Left cardiac atrium (tissue), 4 donors: ENCODE results near the gene B3GNT5. TPM values are rescaled to one million over a fixed set of nuclear protein-coding genes. Genes with fewer than 3 reads are reported as not detected.
A peak's percentile ranks its signal among the peaks of the same experiment; 100 is the strongest.

ENCODE experiments used
- ATAC-seq, 2 donors: fragments of 200-7000 bp; cut with Tn5 transposase; one replicate each; pipeline ENCODE4 v1.9.1; 2020; ENCODE audit warnings: mild to moderate bottlenecking in 2 of 2, moderate library complexity in 2 of 2
- DNase-seq: peaks from one replicate; pipeline ENCODE4 v3.0.0-alpha.2; 2020
- intact Hi-C, 2 donors: fragments of 100-400 bp; cut with DNase I; formaldehyde crosslinking; loops; one replicate each; pipeline versions ENCODE4 v1.14.1 to v1.15.1; 2022 to 2023
- long read RNA-seq: library from polyadenylated mRNA; unstranded; transcript quantifications from one replicate; pipeline ENCODE4 v2.0.0, GENCODE V29; 2021
- total RNA-seq, 2 donors: library from RNA; stranded (reverse); fragmentation: NEBNext Ultra II Directional; extraction: Animal tissue kit (Norgen Biotek cat#: 25700); gene quantifications; one replicate each; pipeline ENCODE4 v1.2.1, GENCODE V29; 2021
- donor health status: DM: no; HTN: yes; CAD: no.
- donor health status: DM: no; HTN: yes; CAD: no; lungs with severe emphysema.
- donor health status: DM: yes; HTN: yes; CAD: no.
- donor health status: Dilated cardiomyopathy.

Gene B3GNT5
- total RNA-seq, result 1 to 10 TPM; 2.6 to 5.2 TPM
- long read RNA-seq, full-length matches to known transcripts, result 3 of 8 reads
- long read RNA-seq, partial matches to known transcripts, result 0 of 8 reads
- long read RNA-seq, other reads (novel, unspliced or antisense), result 5 of 8 reads

- intact Hi-C loops, result no loop called here
- peak; percentile 36 to 67 for ATAC-seq
- peak; percentile 65 for DNase-seq
These were observed at the start of gene B3GNT5 for GRCh38 chr3:183252973-183253527. Gene B3GNT5, plus strand, starts transcription at chr3:183253253. Its CDS starts 16,546 bp downstream, at chr3:183269799.

DNA sequence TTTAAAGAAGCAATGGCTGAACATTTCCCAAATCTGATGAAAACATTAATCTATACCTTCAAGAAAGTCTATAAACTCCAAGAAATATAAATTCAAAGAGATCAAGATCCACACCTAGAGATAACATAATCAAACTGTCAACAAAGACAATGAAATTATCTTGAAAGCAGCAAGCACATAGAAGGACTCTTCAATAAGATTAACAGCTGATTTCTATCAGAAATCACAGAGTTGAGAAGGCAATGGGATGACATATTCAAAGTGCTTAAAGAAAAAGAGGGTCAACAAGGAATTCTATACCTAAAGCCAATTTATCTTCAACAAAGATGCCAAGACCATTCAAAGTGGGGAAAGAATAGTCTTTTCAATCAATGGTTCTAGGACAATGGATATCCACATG lies 49.4 kb upstream of the B3GNT5 start:
- no peak for DNase-seq
- intact Hi-C loops, result no loop called here
- ATAC-seq, result no peak

DNA sequence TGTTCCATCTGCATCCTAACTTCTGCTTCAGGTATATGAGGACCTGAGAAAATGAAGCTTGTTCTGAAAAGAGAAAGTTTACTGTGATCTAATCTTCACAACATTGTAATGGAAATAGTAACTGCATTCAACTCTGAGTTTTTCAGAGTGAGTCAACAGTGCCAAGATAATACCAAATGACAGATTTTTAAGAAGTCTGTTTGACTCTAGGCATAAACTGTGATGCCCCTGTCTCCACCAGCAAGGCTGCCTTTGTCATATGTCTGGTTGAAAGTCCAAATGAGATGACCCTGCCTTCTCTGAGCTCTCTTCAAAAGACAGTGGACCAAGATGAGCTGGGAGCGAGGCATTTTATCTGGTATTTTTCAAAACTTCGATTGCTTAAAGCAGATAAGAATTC lies 44.8 kb upstream of the B3GNT5 start:
- no peak for DNase-seq
- no peak for ATAC-seq
- intact Hi-C loops, result no loop called here

DNA sequence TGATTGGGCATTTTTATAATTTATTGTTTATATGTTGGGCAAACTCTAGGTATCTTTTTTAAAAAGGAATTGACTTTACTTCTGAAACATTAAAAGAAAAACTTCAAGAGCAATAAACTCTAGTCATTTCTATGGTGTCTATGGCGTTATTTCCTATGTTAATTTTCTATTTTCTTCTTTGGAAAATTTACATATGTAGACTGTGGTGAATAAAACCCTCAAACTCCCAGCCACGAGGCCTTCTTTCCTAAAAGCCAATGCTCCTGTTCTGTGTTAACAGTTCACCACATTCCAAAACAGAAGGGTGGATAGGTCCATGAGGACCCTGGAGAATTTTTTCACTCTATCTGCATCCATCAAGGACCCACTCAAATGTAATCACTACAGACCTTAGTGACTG lies 44.3 kb upstream of the B3GNT5 start:
- intact Hi-C loops, result no loop called here
- ATAC-seq, result no peak
- DNase-seq, result no peak

- no peak for DNase-seq
- intact Hi-C loops, result no loop called here
- ATAC-seq, result peak in 1 of 2 donors; percentile 24
These were observed 42.7 kb upstream of the B3GNT5 start for GRCh38 chr3:183210341-183210740.

DNA sequence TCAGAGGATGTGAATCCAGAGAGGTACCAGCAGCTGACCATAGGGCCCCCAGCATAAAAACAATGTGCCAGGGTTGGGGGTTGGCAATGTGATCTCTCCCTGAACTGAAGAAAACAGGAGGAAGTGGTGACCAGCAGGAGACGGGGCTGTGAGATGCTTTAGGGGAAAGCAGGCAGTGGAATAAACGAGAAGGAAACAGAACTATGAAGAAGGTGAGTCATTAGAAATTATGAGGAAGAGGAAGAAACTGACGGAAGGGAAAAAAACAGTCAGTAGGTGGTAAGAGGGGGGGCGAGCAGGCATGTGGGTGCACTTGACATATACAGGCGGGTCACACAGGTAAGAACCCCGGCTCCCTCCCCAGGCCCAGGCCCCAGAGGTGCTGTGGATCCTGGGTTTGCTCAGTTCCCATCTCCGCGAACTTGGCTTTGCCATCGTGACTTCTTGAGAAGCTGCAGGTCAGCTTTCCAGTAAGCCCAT lies 42.2 kb upstream of the B3GNT5 start:
- DNase-seq (no peak), ATAC-seq (peak; percentile 47 to 66)
- intact Hi-C loops, result no loop called here

DNA sequence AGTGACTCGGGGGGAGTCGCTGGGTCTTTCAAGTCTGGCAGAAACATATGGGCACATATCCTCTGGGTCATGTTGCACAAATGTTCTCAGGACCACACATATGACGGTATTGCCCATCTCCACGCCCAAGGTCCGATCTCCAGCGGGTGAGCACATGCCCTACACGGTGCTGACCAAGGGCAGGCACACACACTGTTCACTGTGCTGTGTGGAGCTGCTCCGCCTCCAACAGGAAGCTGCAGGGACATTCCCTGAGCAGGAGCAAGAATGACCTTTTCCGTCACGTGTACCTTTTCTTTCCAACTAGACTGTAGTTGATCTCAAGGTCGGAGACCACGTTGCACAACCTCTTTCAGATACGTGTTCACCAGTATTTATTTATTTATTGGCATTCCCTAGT lies 41.7 kb upstream of the B3GNT5 start:
- intact Hi-C loops, result no loop called here
- peak; percentile 71 to 81 for ATAC-seq

DNA sequence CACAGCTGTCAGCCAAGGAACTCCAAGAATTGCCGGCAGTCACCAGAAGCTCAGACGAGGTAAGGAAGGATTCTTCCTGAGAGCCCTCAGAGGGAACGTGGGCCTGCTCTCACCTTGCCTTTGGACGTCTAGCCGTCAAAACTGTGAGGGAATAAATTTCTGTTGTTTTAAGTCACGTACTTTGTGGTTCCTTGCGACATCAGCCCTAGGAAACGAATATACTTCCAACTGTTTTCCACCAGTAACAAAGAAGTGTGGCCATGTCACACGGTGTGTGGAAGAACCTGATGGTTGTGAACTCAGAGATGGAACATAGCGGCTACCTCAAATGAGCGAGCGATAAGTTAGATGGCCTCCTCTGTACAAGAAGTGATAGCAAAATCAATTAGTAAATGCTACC lies 41.0 kb upstream of the B3GNT5 start:
- intact Hi-C loops, result no loop called here
- no peak for ATAC-seq
- DNase-seq, result no peak

More for the DNA sequence above, 41.7 kb upstream of the B3GNT5 start:
- DNase-seq, result no peak

DNA sequence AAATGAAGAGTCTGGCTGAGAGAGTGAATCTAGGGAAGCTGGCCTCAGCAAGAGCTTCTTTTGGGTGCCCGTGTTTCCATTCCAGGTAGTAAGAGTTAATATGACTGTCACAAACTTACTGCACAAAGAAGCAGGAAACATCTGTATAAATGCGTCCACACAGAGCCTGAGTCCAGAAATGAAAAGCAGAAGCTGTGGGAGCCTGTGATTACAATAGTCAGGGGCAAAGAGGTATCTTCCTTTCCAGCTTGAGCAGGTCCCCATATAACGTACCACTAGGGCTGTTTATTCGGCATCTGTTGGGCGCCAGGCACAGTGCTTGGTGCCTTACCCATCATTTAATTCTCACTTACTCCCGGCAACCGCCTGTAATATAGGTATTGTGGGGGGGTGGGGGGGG lies 40.5 kb upstream of the B3GNT5 start:
- intact Hi-C loops, result no loop called here

GRCh38 chr3:183213415-183214276 lies 39.4 kb upstream of the B3GNT5 start:
- intact Hi-C loops, result no loop called here
- DNase-seq (no peak), ATAC-seq (no peak)

More for the DNA sequence above, 40.5 kb upstream of the B3GNT5 start:
- ATAC-seq (peak; percentile 52 to 55), DNase-seq (no peak)

DNA sequence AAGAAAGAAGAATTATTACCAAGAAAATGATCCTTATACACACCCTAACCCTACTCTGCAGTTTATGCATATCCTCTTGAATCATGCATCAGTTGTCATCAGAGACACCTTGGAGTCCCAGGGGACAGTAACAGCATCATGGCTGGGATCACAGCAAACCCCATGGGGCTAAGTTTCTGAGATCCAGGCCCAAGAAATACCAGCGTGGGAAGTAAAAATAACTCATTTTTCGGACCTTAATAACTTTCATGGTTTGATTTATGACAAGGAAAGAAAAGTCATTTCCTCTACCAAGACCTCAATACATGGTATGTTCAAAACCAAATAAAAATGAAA lies 38.8 kb upstream of the B3GNT5 start:
- intact Hi-C loops, result no loop called here
- no peak for ATAC-seq

DNA sequence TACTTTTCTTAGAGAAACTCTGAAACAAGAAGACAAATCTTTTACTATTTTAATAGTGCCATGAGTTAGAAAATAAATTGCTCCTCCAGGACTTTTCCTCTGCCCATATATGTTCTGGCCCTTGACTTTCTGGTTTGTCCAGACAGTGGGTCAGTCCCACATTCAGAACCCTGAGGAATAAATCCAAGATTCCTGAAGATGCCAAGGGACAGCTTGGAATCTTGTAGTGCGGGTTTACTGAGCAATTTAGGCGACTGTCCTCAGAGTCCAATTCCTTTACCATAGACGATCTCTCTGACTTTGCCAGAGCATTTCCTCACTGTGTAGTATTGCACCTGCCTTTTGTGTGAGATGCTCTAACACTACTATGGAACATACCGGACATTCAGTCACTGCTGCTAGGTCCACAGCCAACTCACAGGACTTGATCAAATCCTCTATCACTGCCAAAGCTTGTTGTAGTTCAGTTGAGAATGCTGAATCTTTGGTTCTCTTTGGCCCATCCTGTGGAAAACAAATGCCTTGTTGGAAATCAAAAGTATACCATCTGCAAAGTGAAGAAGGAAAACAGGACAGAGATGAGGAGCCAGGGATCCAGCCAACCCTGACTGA lies 37.4 kb upstream of the B3GNT5 start:
- intact Hi-C loops, result no loop called here
- DNase-seq, result no peak
- ATAC-seq, result no peak

More for the DNA sequence above, 38.8 kb upstream of the B3GNT5 start:
- DNase-seq, result no peak

- ATAC-seq (no peak), DNase-seq (no peak)
- intact Hi-C loops, result no loop called here
These were observed 35.3 kb upstream of the B3GNT5 start for GRCh38 chr3:183217548-183218332.

GRCh38 chr3:183218826-183219225 lies 34.2 kb upstream of the B3GNT5 start:
- DNase-seq (no peak), ATAC-seq (no peak)
- intact Hi-C loops, result no loop called here

DNA sequence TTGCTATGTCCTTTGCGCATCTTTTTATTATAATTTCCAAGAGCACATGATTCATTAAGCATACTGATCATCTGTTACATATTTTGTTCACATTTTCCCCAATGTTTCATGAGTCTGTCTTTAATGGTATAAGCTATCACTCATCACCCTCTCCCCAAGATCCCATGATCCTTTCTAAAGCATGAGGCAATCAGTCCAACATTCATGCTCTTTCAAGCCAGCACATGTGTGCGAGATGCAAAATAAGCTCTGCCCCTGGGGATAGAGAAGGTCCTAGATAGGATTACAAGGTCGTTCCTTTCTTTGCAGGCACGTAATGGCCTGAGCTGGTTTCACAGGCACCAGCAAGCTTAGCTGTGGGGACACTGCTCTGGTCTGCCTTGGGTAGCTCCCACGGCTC lies 32.2 kb upstream of the B3GNT5 start:
- intact Hi-C loops, result no loop called here
- DNase-seq (no peak), ATAC-seq (no peak)

GRCh38 chr3:183222631-183223235 lies 30.3 kb upstream of the B3GNT5 start:
- no peak for ATAC-seq
- intact Hi-C loops, result no loop called here
- no peak for DNase-seq

DNA sequence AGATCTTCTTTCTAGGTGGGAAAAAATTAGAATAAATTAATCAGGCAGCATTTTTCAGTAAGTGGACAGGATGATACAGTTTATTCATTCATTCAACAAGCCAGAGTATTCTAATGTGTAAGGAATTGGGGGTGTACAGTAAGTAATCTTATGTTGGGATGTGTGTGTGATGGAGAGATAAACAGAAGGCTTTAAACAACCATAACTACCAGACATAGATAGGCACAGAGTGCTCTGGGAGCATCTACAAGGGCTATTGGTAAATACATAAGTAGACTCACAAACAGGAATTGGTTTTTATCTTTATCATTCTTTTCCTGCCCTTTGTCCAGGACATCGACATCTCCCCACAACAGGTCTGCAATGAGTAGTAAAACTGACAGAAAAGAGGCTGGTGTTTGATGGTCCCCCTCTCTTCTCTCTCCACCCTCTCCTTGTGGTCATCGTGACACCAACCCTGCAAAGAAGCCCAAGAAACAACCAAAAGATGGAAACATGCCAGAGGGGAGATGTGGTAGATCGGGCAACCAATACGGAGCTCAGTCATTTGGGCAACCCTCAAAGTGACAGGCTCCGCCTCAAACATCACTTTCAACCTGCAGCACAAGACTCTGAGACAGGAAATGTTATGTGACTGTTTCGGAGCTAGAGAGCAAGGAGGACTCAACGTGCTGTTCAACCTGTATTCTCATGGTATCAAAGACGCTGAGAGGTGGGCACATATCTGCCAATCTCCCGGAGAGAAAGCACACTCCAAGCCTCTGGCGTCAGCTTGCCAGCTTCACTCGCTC lies 28.7 kb upstream of the B3GNT5 start:
- intact Hi-C loops, result no loop called here
- DNase-seq (no peak), ATAC-seq (no peak)

DNA sequence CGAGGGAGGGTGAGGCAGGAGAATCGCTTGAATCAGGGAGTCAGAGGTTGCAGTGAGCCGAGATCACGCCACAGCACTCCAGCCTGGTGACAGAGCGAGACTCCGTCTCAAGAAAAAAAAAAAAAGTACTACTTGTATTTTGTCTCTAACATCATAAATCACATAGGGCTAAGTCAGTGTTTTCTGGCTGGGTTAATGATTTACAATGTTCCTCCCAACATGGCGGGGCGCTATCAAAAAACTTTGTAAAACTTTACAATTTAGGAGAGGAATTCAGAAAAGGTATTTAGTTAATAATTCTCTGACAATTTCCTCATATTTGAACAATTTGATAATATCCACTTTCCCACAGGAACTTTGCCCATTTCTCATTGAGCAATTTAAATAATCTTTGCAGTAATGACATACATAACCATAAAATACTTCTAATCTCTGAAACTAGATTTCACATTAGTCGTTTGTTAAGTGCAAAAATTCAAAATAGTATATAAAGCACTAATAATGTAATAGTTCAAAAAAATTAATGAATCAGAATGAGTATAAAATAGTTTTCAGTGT lies 26.6 kb upstream of the B3GNT5 start:
- DNase-seq, result no peak
- no peak for ATAC-seq
- intact Hi-C loops, result no loop called here
